NCI-H1417 (cell line): Measurements from ENCODE around the gene NFE2.

Experiments
- DNase-seq, 3 experiments: peaks; one replicate each; lab custom pipeline; 2025; lab: John Stamatoyannopoulos, UW

The NFE2 gene

DNA sequence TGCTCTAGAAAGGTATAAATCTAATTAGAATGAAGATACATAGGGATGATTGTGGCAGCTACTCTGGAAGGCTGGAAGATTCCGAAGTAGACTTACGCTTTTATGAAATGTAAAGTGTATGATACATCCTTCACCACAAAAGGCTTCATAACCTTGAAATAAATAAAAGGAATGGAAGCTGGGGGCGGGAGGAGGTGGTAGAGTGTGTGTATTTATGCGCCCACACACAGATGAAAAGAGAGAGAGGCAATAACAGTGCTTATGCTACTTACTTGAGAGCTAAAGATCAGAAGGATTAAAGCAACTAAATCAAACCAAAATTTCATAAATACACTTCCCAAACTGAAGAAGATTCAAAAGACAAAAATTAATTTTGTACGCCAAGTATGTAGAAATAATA, 51.3 kb downstream of the NFE2 start:
- DNase-seq, result no peak

- no peak for DNase-seq
Observed at GRCh38 chr12:54246011-54246641, 54.7 kb downstream of the NFE2 start.
